Retinal pigment epithelial cell (primary cell): ENCODE measurements around the gene RPTOR.

ENCODE experiments used
- DNase-seq: peaks from one replicate; pipeline ENCODE4 v3.0.0-alpha.2; 2010; ENCODE audit warnings: low read depth
- H3K4me3 ChIP-seq: 2 replicates; pipeline ENCODE4 v1.5.1; 2011; ENCODE audit warnings: mild to moderate bottlenecking, low read length, control low read depth, moderate library complexity
- TF ChIP-seq, protein P1 (sequence below): conservative IDR thresholded peaks from 2 replicates; pipeline ENCODE4 v1.5.1; 2011; ENCODE audit warnings: low read depth, low read length, control low read depth, inconsistent platforms

Gene RPTOR

GRCh38 chr17:80712089-80712488, 167.5 kb downstream of the RPTOR start:
- no peak for DNase-seq
- TF ChIP-seq, protein P1, sequence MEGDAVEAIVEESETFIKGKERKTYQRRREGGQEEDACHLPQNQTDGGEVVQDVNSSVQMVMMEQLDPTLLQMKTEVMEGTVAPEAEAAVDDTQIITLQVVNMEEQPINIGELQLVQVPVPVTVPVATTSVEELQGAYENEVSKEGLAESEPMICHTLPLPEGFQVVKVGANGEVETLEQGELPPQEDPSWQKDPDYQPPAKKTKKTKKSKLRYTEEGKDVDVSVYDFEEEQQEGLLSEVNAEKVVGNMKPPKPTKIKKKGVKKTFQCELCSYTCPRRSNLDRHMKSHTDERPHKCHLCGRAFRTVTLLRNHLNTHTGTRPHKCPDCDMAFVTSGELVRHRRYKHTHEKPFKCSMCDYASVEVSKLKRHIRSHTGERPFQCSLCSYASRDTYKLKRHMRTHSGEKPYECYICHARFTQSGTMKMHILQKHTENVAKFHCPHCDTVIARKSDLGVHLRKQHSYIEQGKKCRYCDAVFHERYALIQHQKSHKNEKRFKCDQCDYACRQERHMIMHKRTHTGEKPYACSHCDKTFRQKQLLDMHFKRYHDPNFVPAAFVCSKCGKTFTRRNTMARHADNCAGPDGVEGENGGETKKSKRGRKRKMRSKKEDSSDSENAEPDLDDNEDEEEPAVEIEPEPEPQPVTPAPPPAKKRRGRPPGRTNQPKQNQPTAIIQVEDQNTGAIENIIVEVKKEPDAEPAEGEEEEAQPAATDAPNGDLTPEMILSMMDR: no peak
- H3K4me3 ChIP-seq: no peak overlapping the region

DNA sequence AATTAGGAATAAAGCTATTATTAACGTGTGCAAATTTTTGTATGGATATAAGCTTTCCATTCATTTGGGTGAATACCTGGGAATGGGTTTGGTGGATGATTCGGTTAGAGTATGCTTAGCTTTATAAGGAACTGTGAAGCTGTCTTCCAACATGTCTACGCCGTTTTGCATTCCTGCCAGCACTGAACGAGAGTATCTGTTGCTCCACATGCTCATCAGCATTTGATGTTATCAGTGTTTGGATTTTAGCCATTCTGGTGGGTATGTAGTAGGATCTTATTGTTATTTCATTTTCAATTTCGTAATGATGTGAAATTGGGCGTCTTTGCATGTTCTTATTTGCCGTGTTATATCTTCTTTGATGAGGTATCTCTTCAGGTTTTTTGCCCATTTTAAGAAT, 168.0 kb downstream of the RPTOR start:
- TF ChIP-seq, protein P1: no peak
- no peak overlapping the region for H3K4me3 ChIP-seq
- DNase-seq: no peak

GRCh38 chr17:80716986-80717719, 172.5 kb downstream of the RPTOR start:
- H3K4me3 ChIP-seq: no peak overlapping the region
- TF ChIP-seq, protein P1: no peak
- peak; percentile 34 for DNase-seq

- TF ChIP-seq, protein P1: no peak
- peak; percentile 52 for DNase-seq
- no peak overlapping the region for H3K4me3 ChIP-seq
Observed at GRCh38 chr17:80717720-80718083, 173.1 kb downstream of the RPTOR start.

DNA sequence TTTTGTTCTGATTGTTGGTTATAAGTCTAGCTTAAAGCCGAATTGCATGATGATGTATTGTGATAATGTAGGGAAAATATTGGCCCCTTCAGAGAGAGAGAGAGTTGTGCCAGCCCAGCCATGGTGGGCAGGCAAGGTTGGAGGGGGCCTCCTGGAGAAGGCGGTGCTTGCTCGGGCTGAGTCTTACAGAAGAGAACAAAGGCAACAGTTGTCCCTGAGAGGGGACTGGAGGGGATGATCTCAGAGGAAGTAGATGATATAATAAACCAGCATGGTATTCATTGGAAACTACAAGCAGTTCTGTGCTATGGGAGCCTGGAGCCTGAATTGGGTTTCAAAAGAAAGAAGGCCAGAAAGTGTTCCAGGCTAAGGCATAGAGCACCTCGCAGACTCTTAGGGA, 173.8 kb downstream of the RPTOR start:
- TF ChIP-seq, protein P1: no peak
- no peak for DNase-seq
- H3K4me3 ChIP-seq: no peak overlapping the region

GRCh38 chr17:80719449-80719848, 174.8 kb downstream of the RPTOR start:
- DNase-seq: no peak
- no peak overlapping the region for H3K4me3 ChIP-seq
- TF ChIP-seq, protein P1: no peak
